Effector CD8-positive, alpha-beta T cell (primary cell): ENCODE data around the gene RPL9.
"Not testable (repeated sequence)": the region's sequence is repeated elsewhere in the genome, so short reads cannot be mapped to it uniquely, and the experiment has no call there.

Experiments
- DNase-seq: peaks from one replicate; lab custom pipeline; 2025; lab: John Stamatoyannopoulos, UW

The RPL9 gene

DNA sequence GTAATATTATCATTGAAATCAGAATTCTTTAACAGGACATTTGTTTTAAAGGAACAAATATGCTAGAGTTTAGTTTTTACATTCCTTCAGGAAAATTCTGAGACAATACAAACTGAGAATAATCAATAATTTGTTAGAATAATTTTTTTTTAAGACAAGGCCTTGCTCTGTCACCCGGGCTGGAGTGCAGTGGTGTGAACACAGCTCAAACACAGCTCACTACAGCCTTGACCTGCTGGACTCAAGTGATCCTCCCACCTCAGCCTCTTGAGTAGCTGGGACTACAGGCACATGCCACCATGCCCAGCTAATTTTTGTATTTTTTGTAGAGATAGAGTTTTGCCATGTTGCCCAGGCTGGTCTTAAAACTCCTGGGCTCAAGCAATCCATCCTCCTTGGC lies 33.4 kb downstream of the RPL9 start:
- not testable (repeated sequence) for DNase-seq

DNA sequence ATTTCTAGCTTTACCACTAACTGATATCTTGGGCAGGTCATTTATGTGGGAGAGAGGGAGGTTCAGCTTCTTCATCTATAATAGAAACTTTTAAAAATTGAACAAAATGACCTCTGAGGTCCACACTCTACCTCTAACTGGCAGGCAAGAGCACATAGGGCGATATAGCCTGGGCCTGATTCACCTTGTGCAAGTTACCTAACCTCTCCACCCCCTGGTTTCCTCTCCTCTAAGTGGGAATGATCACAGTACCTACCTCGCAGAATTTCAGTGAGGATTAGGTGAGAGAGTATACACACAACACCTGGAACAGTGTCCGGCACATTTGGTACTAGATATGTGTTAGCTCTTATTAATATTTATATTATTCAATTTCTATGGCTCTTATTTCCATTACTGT lies 36.5 kb downstream of the RPL9 start:
- DNase-seq: no peak

DNA sequence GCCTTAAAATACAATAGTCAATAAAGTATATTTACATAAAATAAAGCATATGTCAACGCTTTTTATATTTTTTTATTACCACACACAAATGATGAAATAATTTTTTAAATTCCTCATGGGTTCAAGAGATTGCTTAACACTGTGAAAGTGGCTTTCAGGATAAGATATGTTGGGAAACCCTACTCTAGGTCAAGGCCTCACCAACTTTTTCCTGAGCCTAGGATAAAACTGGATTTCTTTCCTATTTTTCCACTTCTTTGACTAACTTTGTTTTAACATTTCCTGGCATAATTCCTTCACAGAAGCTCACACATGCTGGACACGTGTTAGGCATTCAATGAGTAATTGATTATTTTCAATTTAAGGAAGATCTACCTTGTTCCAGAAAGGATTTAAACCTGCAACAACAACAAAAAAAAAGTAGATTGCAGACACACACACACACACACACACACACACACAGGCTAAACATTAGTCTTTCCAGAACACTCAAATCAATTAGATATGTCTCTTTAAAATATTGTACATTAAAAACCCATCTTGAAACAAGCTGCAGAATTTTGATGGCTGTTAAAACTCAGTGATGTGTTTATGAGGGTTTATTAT lies 42.9 kb downstream of the RPL9 start:
- no peak for DNase-seq

DNA sequence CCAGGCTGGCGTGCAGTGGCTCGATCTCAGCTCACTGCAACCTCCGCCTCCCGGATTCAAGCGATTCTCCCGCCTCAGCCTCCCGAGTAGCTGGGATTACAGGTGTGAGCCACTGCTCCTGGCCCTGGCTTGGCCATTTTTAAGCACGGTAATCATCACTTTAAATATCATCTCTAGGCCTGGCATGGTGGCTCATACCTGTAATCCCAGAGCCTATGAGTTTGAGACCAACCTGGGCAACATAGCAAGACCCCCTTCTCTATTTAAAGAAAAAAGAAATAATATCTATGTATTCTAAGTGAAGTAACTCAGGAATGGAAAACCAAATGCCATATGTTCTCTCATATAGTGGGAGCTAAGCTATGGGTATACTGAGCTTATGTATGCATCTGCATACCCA lies 47.2 kb downstream of the RPL9 start:
- not testable (repeated sequence) for DNase-seq

DNA sequence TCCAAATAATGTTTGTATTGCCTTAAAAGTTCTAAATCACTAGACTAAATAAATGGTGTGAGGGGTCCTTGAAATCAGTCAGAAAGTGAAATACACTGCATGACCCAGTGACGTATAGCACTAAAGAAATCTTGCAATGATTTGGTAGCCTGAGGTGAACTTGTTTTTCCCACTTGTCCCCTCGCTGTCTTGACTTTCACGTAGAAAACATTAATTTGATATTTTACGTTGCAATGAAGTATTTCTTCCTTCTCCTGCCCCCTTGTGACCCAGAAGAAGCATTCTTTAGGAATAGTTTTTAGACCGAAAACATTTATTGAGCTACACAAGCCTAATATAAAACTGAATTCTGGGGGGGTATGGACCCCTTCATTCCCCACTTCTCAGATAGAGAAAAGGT lies 48.3 kb downstream of the RPL9 start:
- no peak for DNase-seq

DNA sequence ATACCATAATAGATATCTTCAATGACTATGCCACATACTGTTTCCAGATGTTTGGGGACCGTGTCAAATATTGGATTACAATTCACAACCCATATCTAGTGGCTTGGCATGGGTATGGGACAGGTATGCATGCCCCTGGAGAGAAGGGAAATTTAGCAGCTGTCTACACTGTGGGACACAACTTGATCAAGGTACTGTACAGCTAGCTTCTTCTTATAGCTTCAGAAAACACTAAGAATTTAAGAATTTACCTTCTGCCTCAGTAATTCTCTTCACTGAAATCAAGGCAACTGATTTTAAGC lies 51.2 kb downstream of the RPL9 start:
- DNase-seq: no peak

DNA sequence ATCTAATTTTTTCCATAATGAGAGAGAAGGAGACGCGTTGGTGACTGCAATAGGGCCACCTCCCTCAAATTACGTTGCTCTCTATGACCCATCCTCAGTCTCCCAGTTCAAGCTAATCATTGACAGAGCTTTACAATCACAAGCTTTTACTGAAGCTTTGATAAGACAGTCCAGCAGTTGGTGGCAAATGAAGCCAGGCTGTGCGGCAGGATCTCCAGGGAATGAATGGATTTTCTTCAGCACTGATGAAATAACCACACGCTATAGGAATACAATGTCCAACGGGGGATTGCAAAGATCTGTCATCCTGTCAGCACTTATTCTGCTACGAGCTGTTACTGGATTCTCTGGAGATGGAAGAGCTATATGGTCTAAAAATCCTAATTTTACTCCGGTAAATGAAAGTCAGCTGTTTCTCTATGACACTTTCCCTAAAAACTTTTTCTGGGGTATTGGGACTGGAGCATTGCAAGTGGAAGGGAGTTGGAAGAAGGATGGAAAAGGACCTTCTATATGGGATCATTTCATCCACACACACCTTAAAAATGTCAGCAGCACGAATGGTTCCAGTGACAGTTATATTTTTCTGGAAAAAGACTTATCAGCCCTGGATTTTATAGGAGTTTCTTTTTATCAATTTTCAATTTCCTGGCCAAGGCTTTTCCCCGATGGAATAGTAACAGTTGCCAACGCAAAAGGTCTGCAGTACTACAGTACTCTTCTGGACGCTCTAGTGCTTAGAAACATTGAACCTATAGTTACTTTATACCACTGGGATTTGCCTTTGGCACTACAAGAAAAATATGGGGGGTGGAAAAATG lies 51.7 kb downstream of the RPL9 start, which contains the start of gene KLB:
Gene KLB (plus strand): TSS at position 168 of the 821 bp plus-strand sequence. CDS start 20 bp downstream, at position 188.
- no peak for DNase-seq
